GM18868 (cell line): ENCODE results near the gene GCC2.
"Not testable (repeated sequence)": the region's sequence is repeated elsewhere in the genome, so short reads cannot be mapped to it uniquely, and the experiment has no call there.

Experiments
- ATAC-seq: cut with Tn5 transposase; IDR thresholded peaks from one replicate; pipeline ENCODE4 v1.9.1; 2021; ENCODE audit warnings: mild to moderate bottlenecking, moderate library complexity; ENCODE audit not compliant: unreplicated experiment

The GCC2 gene, protein sequence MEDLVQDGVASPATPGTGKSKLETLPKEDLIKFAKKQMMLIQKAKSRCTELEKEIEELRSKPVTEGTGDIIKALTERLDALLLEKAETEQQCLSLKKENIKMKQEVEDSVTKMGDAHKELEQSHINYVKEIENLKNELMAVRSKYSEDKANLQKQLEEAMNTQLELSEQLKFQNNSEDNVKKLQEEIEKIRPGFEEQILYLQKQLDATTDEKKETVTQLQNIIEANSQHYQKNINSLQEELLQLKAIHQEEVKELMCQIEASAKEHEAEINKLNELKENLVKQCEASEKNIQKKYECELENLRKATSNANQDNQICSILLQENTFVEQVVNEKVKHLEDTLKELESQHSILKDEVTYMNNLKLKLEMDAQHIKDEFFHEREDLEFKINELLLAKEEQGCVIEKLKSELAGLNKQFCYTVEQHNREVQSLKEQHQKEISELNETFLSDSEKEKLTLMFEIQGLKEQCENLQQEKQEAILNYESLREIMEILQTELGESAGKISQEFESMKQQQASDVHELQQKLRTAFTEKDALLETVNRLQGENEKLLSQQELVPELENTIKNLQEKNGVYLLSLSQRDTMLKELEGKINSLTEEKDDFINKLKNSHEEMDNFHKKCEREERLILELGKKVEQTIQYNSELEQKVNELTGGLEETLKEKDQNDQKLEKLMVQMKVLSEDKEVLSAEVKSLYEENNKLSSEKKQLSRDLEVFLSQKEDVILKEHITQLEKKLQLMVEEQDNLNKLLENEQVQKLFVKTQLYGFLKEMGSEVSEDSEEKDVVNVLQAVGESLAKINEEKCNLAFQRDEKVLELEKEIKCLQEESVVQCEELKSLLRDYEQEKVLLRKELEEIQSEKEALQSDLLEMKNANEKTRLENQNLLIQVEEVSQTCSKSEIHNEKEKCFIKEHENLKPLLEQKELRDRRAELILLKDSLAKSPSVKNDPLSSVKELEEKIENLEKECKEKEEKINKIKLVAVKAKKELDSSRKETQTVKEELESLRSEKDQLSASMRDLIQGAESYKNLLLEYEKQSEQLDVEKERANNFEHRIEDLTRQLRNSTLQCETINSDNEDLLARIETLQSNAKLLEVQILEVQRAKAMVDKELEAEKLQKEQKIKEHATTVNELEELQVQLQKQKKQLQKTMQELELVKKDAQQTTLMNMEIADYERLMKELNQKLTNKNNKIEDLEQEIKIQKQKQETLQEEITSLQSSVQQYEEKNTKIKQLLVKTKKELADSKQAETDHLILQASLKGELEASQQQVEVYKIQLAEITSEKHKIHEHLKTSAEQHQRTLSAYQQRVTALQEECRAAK (N-terminal part only)

DNA sequence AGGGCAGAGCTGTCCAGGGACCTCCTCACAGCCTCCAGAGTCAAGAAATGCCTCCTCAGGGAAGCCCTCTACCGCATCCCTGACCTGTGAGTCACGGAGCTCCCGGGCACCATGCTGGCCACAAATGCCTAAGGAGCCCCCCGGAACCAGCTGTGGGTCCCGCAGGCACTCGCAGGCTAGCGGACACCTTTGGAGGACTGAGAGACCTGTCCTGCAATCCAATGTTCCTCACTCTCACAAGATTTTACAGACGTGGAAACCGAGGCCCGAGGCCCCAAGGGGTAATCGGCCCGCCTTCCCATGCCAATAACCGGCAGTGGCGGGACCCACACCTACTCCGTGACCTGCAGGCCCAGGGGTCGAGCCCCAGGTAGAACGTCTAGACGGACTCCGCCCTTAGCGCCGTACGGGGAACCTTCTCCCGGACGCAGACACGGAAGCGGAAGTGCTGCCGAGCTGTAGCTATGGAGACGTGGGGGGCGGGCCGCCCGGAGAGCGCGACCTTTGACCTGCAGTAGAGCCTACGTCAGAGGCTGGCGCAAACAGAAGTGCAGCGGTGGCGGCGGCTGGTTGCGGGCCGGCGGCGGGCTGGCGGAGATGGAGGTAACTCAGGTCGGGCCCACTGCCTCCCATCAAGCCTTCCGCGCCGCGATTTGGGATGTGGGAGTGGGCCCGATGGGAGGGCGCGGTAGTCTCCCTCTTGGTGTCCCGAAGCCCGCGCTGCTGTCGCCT lies at the start of gene GCC2:
GCC2 (plus strand) TSS at position 529 of the 732 bp plus-strand sequence; CDS start at position 598, 69 bp downstream.
- peak; percentile 96 for ATAC-seq

DNA sequence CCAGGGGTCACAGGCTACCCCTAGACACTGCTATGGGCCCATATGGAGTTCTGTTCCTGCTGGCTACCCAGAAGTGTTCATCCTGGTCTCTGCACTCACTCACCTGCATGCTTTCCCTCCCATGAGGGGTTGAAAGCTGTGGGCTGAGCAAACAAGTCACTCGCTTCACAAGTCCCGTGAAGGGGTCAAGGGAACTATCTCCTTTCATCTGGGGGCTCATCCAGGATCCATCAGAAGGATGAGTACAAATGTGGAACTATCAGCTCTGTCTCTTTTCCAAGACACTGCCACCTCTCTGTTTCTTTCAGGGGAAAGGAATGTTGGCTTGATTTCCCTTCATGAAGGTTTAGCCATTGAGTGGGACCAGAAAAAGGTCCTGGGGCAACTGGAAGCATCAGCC lies 49.5 kb upstream of the GCC2 start:
- ATAC-seq: no peak

DNA sequence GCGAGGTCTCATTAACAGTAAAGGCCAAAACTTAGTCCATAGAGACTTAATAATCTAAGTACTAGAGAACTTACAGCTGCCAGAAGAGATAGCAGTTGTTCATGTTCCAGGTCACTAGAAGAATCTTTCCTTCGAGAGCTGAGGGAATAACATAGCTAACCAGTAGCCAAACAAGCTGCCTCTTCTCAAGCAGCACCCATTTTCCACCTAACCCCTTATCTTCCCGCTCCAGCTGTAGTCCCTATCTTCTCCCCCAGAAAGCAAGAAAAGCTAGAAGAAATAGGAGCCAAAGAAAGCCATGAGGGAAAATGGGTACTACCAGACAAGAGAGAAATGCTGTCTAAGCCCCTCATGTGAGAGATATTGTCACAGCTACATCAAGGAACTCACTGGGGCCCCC lies 47.2 kb upstream of the GCC2 start:
- no peak for ATAC-seq

DNA sequence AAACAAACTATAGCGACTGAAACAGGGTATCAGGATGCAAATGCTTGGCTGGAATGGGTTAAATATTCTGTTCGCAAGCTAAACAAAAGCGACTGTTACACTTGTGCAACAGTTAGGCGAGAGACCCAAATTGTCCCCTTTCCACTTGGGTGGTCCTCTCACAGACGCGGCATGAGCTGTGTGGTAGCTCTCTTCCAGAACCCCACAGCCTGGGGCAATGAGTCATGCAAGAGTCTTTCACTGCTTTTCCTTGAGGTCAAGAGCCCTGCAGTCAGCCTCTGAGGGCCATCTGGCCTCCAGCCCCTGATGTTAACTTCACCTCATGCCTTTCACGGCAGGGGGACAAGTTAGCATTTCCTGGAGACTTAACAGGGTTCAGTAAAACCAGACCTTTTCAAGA lies 45.5 kb upstream of the GCC2 start:
- no peak for ATAC-seq

DNA sequence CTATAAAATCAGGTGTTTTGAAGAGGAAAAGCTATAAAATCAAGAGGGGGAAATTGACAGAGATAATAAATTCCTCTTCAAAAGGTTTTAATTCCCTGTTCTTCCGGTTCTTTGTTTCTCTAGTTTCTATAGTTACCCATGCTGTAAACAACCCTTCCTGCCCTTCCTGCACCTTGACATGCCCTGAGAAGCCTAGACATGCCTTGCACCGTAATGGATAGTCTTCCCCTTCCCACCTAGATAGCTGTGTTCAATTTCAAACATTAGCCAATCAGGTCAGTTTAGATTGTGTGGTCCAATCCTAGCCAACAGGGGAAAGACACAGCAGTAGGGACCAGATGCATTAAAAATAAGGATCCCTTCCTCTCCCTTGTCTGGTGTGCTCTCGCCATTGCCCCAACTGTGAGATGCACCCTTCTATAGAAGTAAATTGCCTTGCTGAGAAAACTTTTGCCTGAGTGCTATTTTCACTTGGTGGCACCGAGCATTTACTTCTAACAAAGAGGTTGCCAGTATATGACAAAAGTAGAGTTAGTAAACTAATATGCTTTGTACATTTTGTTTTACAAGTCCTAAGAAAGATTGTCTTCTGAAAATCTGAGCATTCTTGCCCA lies 44.1 kb upstream of the GCC2 start:
- no peak for ATAC-seq

DNA sequence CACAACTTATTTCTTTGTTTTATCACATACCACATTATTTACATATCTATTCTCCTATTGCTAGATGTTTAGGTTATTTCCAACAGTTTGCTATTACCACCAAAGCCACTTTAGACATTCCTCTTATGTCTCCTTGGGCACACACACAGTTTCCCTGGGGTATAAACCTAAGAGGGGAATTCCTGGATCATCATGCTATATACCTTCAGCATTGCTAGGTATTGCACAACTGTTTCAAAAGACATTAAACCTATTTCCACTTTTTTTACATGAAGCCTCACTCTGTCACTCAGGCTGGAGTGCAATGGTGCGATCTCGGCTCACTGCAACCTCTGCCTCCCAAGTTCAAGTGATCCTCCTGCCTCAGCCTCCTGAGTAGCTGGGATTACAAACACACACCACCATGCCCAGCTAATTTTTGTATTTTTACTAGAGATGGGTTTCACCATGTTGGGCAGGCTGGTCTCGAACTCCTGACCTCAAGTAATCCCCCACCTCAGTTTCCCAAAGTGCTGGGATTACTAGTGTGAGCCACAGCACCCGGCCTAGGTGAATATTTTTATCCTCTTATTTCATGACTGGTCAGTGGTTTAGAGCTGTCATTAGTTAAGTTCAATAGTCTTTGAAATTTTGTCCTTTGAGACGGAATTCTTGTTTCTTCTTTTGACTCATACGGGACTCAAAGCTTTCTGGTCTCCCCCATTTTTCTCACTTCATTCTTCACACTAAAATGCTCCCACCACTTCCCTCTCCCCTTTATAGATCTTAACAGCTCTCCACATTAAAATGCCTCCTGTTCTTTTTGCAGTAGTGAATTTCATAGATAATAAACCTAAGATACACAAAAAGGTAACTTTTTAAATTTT lies 40.9 kb upstream of the GCC2 start:
- ATAC-seq: no peak

DNA sequence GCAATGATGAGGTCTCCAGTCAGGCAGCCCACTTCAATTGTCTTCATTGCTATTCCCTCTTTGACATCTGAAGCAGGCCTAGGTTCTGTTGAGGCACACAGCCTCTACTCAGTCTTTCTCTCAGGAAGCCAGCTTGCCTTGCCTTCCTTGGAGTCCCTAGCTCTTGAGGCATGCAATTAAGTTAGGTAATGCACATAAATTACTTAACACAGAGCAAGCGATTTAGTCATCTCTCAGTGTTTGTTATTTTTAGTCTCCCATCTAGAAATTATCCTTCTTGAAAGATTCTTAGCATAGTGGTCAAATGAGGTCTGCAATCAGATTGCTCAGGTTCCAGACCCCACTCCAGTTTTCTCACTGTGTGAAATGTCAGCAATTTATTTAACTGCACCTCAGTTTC lies 39.2 kb upstream of the GCC2 start:
- ATAC-seq: no peak

DNA sequence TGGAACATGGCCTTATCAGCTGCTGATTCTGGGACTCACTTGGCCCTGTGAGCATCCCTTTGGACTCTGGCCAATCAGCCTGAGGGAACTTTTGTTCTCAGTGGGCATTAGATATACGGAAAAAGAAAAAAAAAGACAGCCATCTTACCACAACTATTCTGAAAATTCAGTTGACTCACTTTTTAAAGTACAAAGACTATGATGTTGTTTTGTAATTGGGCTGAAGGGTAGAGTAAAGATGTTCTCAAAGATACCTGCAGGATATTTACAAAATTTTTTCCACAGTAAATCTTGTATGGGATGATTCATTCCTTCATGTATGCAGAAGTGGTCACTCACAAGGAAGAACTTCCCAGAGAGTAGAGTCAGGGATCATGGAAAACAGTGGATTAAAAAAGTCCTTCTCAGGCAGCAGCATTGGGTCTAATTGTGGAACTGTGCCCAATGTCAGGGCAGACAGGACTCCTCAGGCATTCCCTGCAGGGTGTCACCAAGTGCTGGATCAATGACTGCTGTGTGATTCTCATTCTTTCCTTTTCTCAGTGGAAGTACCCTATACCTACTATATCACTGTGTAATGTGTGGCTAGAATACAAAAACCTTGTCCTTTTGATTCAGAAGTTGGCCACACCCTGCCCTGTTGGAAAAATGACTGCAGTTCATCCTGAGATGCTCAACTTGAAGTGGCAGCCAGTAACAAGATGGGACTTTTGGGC lies 35.9 kb upstream of the GCC2 start:
- ATAC-seq: no peak

DNA sequence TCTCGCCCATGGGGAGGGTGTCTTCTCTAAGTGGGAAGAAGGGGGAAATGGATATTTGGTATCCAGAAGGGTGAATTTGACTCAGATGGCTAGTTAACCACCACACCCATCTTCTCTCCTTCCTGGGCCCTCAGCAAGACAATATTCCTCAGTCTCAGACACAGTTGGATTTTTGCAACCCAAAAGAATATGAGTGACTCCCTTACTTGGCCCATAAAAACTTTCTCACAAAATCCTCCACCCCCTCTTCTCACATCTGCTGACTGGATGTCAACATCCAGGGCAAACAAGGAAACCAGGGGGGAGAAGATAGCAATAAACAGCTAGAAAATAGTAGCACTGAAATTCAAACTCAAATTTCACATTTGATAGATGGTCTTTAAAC lies 35.3 kb upstream of the GCC2 start:
- ATAC-seq: no peak

DNA sequence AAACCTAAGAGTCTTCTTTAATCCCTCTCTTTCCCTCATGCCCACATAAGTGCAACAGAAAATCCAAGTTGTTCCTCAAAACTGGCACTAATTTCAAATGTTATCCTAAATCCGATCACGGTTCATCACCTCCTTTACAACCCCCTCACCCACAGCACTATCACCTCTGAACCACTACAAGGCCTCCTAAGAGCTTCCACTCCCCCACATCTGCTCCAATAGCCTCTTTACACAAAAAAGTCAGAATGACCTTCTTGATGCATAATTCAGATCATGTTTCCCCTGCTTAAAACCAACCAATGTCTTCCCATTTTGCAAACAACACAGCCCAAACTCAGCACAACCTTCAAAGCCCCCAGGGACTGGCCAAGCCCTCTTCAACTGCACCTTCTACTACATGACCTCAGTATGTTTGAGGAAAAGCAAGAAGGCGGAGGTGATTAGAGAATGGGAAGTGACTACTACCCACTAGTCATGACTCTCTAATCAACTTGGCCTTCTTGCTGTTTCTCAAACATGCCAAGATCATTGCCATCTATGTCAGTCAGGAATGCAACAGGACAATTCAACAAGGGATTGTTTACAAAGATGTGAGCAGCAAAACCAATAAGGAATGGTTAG lies 34.6 kb upstream of the GCC2 start:
- ATAC-seq: no peak

DNA sequence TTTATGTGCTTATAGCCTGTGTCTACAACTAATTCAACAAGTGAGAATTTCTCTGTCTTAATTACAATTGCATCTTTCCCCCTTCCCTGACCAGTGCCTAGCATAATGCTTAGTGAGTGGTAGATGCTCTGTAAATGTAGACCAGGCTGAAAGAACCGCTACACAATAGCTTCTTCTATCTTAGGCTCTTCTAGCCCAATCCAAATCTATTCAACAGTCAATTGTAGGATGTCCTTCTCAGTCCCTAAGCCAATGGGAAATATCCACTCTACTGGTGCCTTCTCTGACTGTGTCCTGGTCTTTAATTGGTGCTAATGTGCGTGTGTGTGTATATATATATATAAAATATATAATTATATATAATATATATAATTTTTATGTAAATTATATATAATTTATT lies 34.1 kb upstream of the GCC2 start:
- ATAC-seq: no peak

DNA sequence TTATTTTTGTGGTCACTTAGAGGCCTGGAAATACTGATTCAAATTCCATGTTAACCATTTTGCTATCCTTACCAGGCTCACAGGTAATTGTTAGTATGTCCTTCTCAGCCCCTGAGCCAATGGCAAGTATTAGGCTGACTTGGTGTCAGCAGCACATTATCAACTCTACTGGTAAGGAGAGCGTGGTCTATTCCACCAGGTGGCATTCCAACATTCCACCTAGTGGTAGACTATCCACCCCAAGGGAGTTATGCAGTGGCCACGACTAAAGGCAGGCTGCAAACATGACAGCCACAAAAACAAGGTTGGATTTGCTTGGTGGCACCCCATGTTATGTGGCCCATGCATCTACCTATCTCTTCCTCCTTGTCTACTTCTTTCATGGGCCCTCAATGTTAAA lies 31.8 kb upstream of the GCC2 start:
- no peak for ATAC-seq

DNA sequence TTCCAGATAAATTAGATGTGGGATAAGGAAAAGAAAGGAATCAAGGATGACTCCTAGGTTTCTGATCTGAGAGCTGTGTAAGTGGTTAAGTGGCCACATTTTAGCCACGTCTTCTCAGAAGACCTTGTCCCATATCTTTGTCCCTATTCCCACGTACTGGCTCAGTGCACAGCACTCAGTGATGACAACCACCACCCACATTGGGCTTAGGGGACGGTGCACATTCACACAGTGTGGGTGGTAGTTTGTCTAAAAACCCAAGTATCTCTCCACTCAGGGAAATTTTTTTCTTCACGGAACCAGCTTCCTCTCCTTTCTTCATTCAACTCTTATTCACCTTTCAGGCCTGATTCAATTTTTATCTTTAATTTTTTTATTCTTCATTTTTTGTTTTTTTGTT lies 30.6 kb upstream of the GCC2 start:
- ATAC-seq: no peak

DNA sequence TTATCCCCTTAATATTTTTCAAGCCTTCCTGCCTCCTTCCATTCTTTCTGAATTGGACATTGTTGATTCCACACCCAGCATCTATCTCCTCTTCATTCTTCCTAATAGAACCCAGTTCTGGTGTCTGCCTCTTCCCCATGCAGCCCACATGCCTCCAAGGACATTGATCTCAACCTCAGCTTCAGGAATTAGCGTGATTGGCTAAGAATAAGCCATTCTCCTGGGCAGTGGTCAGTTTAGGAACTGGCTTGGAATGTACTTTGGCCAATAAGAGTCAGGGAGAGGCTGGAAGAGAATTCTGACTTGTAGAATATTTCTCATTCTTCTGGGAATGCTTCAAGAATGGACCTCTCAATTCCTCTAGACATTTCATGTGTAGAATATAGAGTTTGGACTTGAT lies 25.9 kb upstream of the GCC2 start:
- no peak for ATAC-seq

DNA sequence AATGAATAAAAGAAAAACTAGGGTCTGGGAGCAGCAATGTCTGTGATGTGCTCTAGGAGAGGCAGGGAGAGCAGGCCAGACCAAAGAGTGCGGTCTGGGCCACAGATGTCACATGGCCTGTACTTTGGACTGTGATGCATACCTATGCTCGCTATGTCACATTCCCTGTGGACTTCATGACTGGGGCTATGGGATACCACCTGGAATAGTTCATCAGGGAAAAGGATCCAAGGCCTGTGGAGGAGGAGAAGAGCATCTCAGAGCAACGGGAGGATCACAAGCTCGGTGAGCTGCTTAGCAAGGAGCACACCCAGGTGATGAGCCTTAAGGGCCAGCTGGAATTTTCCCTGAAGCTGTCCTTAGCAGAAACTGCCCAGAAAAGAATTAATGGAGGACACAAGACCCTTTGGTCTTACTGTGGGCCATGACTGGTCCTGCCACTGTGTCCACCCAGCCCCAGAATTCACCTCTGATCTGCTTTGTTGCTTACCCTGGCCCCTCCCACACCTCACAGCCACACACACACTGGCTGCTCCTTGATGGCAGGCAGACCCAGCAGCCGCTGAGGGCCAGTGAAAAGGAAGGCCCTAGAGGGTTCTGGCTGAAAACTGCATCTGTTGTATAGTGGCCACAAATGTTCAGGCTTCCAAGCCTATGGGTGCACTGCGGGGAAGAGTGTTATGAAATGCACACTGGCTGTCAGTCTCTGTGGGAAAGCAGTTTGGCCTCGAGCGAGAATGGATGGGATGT lies 25.3 kb upstream of the GCC2 start:
- no peak for ATAC-seq

DNA sequence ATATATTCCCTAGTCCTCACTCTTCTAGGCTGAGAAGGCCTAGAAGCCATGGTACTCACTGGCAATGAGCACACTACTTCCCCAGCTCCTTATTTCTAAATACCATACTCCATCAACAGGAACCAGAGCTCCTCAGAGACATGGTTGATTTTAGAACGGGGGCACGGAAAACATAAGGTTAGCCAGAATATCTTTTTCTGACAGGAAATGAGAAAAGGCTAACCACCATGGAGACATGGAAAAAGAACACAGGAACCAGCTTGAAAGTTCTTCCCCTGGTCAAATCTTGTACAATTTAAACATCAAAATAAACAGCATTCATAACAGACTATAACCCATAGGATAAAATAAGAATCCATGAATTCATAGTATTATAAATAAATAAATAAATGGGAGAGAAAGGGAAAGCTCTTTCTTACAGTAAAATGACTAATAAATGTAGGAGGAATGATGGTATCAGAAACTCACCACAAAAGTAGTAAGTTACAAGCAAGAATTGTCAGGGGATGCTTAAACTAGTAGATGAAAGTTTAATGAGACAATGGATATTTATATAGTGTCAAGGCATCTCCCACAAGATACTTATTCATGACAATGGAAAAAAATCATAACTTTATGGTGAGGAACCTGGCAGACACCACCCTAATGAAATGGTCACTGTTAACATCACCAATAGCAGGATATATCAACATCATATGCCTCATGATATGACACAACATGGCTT lies 20.6 kb upstream of the GCC2 start:
- no peak for ATAC-seq

DNA sequence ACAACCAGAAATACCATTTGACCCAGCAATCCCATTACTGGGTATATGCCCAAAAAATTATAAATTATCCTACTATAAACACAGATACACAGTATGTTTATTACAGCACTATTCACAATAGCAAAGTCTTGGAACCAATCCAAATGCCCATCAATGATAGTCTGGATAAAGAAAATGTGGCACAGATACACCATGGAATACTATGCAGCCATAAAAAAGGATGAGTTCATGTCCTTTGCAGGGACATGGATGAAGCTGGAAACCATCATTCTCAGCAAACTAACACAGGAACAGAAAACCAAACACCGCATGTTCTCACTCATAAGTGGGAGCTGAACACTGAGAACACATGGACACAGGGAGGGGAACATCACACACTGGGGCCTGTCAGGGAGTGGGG lies 13.4 kb upstream of the GCC2 start:
- not testable (repeated sequence) for ATAC-seq
